CD4-positive, alpha-beta T cell treated with Interleukin-15 for 1 hour (primary cell): ENCODE measurements around the gene EFHC2.
A peak's percentile ranks its signal among the peaks of the same experiment; 100 is the strongest.

Experiments
- DNase-seq: peaks from one replicate; pipeline ENCODE4 v3.0.0-alpha.2; 2020

The EFHC2 gene, protein sequence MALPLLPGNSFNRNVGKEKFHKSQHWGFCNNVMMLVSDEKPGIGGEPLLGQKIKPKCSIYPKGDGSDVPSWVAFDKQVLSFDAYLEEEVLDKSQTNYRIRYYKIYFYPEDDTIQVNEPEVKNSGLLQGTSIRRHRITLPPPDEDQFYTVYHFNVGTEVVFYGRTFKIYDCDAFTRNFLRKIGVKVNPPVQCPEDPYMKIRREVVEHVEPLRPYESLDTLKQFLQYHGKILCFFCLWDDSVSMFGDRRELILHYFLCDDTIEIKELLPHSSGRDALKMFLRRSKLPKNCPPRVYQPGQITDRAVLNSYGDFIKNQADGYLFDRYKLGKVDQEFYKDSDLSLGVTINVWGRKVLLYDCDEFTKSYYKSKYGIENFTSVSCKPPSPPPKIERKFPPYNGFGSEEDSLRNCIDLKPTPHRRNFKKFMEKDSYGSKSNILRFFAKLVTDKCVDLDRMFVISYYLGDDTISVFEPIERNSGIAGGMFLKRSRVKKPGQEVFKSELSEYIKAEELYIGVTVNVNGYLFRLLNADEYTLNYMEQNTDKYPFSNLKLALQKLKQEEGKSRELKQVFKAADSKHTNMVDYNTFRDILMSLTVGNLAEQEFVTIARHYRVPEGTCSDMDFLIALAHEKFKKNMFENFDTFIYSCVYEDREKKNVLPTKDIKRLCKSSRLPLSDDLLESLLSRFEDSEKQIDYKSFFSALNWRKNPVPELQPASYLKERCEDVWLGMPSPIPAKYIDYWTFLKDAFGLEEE

DNA sequence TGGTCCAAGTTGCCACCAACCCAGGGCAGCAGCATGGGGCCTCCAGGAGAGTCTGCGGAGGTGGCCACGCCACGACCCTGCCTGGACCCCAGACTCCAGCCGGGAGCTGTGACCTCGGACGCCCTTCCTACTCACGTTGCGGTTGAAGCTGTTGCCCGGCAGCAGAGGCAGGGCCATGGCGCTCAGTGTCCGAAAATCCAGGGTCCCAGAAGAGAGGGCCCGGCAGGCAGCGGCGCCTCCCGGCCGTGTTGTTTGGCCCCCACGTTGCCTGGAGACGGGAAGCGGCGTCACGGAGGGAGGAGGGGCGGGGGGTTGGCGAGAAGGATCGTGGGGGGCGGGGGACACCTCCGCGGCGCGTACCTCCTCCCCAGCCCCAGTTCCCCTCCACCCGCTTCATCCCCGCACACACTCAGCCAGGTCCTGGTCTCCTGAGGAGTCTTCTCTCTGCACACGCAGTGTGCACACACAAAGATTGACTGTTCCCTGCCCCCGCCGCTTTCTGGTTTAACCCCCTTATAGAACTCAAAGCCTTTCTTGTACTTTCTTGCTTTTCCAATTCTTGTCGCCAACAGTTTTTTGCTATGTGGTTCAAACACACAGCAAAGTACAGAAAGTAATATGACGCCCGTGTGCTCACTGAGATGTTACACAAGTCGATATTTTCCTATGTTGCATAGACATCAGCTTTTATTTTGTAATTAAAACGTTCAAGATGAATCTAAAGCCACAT, at the start of gene EFHC2:
EFHC2 (minus strand) TSS at position 261 of the 730 bp plus-strand sequence; CDS start at position 177, 84 bp downstream.
- DNase-seq = peak; percentile 80

DNA sequence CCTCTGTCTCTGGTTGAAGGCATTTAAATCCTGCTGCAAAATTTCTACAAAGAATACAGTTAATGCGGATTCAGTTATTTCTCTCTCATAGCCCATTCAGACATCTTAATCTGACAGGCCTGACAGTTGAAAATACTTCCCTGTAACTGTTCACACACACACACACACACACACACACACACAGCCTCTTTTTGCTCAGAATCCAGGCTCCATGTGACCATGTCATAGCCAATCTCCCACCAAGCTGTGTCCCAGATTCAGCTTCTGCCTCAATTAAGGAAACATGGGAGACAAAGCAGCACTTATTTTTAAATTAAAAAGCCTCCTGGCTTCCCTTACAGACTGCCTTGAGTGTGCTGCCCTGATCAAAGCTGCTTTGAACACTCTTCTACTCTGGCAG, 49.3 kb upstream of the EFHC2 start:
- DNase-seq = no peak

DNA sequence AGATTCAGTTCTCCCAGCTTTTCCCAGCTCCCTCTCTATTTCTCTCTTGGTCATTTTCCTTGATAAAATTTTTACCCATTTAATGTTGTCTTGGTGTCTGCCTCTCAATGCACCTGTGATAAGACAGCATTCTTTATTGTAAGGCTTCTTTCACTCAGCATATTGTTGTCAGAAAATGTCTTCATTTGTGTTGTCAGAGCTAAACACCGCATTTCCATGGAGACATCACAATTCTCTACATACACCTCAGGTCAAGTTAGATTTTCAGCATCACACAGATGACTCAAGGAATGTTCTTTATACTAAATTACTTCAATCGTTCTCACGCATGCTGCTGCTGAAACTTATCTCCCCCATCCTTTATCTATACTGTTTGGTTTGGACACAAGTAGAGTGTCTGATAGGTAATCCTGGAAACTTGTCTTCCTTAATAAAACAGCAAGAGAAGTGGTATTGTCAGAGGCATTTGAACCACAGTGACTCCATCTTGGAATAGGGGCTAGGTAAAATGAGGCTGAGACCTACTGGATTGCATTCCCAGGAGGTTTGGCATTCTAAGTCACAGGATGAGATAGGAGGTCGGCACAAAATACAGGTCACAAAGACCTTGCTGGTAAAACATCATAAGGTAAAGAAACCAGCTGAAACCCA, 41.3 kb upstream of the EFHC2 start:
- no peak for DNase-seq

DNA sequence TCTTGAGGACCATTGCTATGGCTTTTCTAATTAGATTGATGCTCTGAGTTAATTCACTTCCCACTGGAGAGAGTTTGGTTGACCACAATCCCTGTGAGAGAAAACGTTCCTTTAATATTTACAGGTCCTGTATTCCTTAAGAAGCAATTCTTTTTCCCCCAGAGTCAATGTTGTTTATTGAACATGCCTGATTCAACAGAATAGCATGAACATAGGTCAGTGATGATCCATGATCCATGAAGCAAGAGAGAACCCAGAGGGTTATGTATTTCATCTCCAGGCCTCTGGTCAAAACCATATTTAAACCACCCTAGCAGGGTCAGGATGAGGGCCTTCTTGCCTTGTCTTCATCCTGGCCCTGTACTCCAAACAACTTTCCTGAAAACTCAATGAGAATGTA, 39.4 kb upstream of the EFHC2 start:
- DNase-seq = no peak

GRCh38 chrX:44352758-44353157, 9.3 kb upstream of the EFHC2 start:
- DNase-seq = no peak

- no peak for DNase-seq
Observed at GRCh38 chrX:44349561-44349960, 6.1 kb upstream of the EFHC2 start.

DNA sequence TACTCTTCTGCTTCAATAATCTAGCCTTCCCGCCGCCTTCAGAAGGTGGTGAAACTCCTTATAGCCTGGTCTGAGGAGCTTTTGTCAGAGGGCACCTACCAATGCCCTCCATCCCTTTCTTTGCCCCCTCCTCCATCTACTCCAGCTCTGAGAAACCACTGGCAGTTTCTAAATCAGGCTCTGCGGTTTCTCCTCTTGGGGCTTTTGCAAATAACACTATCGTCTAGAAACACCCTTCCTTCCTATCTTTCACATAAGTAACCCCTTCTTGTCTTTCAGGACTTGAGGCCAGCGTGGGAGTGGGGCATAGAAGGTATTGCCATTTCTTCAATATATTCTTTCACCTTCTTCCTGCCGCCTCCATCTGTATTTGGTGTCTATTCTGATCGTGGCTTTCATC, 1.2 kb upstream of the EFHC2 start:
- DNase-seq = peak; percentile 38

GRCh38 chrX:44344194-44344593, 722 bp upstream of the EFHC2 start:
- peak; percentile 78 for DNase-seq

DNA sequence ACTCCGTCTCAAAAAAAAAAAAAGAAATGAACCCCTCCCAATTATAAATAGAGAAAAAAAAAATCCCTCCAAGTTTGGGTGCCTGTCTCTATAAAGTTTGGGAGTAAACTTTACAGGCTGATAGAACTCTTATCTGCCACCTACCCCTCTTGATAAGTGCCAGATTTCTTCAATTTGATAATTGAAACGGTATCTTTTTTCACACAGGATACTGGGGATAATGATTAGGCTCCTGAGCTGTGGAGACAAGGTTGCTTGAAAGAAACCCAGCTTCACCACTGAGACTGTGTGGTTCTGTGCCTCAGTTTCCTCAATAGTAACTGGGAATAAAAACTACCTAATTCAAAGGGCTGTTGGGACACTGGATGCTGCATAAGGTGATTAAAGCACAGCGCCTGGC, 606 bp downstream of the EFHC2 start:
- DNase-seq = no peak

- DNase-seq = no peak
Observed at GRCh38 chrX:44338361-44338760, 5.1 kb downstream of the EFHC2 start.

DNA sequence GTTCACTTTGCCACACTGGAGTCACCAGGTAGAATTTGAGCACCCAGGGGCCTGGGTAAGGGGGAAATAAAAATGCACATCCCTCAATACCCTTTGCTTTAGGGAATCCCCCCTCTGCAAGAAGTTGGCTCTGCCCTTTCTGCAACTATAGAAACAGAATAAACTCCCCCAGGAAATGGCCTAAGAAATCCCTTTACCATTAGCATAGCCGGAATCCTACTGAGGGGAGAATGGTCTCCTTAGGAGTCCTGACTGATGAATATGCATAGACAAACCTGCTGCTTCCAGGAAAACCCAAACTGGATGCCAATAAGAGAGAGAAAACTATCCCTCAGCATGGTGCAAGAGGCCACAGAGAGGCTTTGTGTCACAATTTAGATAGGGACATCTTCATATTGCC, 11.0 kb downstream of the EFHC2 start:
- no peak for DNase-seq

DNA sequence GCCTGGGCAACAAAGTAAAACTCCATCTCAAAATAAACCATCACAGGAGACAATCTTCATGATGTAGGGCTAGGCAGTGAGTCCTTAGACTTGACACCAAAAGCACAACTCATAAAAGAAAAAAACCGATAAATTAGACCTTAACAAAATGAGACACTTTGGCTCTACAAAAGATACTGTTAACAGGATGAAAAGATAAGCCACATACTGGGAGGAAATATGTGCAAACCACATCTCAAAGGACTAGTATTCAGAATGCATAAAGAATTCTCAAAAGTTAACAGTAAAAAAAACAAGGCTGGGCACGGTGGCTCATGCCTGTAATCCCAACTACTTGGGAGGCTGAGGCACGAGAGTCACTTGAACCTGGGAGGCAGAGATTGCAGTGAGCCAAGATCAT, 13.2 kb downstream of the EFHC2 start:
- DNase-seq = no peak

DNA sequence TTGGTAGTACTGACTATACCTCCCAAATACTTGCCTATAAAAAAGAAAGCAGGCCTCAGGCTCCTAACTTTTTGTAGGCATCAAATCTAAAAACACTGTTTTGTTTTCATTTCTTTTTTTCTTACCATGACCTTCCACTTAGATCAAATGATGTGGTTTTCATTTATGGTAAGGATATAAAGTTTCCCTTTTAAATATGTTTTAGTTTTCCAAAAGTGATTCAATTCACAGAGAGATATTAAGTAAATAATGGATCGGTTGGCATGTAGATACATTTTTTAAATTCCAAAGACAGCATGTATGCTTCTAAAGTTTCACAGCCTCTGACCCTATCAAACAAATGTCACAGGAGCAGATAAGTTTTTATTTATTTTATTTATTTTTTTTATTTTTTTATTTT, 23.9 kb downstream of the EFHC2 start:
- DNase-seq = no peak

- no peak for DNase-seq
Observed at GRCh38 chrX:44317181-44317580, 26.3 kb downstream of the EFHC2 start.

DNA sequence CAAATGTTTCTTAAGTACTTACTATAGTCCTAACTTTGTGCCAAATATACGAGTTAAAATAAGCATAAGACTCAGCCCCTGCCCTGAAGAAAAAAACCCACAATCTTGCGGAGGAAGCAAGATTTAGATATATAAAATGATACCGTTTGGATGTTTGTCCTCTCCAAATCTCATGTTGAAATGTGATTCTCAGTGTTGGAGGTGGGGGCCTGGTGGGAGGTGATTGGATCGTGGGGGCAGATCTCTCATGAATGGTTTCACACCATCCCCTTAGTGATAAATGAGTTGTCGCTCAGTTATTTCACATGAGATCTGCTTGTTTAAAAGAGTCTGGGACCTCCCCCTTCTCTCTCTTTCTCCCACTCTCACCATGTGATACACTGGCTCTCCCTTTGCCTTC, 28.7 kb downstream of the EFHC2 start:
- DNase-seq = no peak

- DNase-seq = peak; percentile 19
Observed at GRCh38 chrX:44314259-44314734, 29.2 kb downstream of the EFHC2 start.

- no peak for DNase-seq
Observed at GRCh38 chrX:44312421-44312820, 31.1 kb downstream of the EFHC2 start.

DNA sequence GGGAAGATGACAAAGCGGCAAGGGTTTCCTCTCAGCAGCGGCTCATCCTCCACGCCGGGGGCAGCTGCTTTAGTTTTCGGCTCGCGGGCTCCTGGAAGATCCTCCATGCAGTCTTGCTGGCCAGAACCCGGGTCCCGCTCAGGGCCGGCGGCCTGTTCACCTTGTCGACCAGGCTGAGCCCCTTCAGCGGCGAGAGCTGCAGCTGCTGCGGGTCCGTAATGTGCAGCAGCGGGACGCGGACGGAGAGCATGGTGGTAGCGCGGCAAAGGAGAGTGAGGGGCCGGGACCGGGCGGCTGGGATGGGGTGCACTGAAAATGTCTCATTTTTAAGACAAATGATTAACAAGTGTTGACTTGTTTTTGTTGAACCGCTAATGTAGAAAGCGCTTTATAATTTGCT, 33.2 kb downstream of the EFHC2 start:
- DNase-seq = no peak

DNA sequence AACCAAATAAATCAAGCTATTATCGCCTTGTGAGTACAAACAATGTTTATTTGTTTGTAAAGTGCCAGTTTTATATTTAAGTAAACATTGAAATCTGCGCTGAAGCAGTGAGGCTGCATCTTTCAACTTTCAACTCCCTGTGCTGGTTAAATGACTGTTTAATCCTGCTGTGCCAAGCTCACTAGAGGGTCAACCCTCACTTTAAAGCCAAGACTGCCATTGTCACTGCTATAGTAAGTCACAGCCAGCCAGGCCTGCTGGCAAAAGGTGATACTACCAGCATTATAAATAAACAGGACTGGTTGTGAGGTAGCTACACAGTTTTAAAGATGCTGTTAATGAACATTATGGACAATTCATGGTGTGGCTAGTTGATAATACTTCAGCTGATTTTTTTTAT, 34.6 kb downstream of the EFHC2 start:
- DNase-seq = no peak

DNA sequence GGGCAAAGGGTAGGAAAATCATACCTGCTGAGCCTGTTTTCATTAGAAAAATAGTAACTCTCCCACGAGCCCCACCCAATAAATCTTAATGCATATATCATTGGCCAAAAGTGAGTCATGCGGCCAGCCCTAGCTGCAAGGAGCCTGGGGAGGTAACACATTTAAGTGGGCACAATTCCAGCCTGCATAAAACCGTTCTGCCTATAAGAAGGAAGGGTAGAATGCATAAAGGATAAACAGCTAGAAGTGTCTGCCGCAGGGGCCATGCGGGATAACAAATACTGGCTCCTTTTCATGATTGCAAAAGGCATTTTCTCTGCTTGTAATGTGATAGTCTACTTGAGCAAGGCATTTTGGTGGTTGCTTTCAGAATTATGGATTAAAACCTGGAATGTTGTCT, 37.1 kb downstream of the EFHC2 start:
- DNase-seq = no peak

- DNase-seq = no peak
Observed at GRCh38 chrX:44305921-44306320, 37.6 kb downstream of the EFHC2 start.

DNA sequence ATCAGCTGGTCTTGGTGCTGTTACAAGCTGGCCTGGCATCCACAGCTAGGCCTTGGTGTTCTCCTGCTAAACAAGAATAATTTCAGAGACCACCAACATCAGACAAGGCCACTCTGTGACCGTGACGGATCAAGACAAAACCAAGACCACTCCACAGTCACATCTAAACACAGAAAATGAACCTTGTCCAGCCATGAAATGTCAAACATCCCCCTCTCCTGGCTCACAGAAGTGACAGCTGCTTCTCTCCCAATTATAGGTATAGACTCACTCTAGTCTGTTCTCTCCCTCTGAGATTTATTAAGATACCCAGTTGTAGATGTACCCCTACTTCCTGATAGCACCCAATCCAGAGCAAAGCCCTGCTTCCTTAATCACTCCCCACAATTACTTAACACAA, 40.4 kb downstream of the EFHC2 start:
- DNase-seq = no peak

DNA sequence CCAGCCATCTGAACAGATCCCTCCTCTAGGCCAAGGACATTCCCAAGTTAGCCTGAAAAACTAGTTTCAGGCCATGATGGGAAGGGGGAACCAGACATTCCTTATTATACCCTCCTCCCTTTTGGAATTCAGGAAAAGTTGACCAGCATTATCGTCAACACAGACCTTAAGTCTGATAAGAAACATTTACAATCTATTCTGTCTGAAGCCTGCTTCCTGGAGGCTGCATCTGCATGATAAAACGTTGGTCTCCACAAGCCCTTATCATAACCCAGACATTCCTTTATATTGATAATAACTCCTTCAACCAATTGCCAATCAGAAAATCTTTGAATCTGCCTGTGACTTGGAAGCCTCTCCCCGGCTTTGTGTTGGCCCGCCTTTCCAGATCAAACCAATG, 44.3 kb downstream of the EFHC2 start:
- no peak for DNase-seq
